ENCODE data around the gene TMEM109.
A peak's percentile ranks its signal among the peaks of the same experiment; 100 is the strongest.
"Not testable (repeated sequence)": the region's sequence is repeated elsewhere in the genome, so short reads cannot be mapped to it uniquely, and the experiment has no call there.

Gene TMEM109

DNA sequence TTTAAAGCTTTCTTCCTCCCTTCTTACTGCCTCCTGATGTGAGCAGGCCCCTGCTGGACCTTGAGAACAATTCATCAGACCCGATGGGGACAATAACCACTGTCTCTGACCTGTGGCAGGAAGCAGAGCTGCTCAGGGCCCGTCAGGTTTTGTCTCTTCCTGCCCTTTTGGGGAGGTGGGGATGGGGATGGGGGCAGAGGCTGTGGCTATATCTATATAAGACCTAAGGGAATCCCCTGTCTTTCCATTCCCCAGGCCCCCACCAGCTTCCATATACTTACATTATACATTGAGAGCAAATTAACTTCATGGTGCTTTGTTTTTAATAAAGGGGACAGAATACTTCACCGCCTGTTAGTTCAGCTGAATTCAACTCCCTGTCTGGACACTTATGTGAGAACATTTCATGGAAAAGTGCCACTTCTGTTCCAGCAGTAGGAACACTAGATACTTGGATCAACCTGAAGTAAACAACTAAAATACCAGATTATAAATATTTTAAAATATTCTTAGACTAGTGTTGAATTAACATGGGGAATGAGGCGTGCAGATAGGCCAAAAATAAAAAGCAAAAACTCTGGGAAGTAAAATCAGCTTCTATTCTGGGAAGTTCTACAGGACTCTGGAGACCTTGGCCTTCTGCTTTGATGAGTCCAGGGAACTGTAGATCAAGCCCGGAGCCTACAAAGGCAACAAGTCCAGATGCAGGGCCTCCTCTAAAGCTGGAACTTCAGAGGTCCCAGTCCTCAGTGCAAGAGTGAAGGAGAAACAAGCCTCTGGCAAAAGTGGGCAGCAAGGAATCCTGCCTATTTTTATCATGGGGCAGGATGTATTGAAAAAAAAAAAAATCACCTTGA is 35.5 kb upstream of the TMEM109 start:
- DNase-seq, result no peak

DNA sequence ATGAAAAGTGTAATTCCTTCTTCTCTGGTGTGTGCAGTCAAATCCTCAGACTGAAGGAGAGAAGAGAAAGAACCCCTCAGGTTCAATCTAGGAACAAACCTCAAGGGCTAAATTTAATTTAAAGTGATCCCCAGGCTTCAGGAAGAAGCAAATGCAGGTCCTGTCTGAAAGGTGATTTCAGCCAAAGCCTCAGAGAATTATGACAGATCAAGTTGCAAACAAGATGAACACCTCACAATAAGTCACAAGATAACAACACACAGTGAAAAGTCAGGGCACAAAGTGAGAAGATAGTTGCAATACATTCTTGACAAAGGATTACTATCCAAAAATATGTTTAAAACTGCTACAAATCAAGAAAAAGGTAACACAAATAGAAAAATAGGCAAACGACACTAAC is 34.9 kb upstream of the TMEM109 start:
- DNase-seq, result no peak

DNA sequence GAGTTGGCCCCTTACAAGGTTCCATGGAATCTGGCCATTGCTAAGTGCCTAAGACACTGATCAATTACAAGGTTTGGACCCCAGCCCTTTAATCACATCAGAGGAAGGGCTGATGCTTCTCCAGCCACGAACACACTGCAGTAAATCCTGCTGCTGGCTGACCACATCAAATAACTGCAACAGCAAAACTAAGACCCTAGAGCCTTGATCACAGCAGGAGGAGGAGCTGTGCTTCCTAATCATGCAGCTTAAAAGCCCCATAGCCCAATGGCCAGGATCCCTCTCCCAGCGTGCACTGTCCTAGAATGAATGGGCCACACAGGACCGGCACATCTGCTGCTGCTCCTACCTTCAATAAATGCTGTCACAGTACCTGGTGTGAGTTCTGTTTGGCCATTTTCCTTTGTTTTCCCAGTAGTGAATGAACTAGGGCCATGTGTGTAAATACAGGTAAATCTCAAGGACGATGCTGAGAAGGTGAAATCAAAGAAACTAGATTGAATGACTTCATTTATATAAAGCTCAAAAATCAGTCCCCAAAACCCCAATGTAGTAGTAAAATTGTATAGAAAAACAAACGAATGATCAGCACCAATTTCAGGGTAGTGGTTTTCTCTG is 33.9 kb upstream of the TMEM109 start:
- DNase-seq, result no peak

DNA sequence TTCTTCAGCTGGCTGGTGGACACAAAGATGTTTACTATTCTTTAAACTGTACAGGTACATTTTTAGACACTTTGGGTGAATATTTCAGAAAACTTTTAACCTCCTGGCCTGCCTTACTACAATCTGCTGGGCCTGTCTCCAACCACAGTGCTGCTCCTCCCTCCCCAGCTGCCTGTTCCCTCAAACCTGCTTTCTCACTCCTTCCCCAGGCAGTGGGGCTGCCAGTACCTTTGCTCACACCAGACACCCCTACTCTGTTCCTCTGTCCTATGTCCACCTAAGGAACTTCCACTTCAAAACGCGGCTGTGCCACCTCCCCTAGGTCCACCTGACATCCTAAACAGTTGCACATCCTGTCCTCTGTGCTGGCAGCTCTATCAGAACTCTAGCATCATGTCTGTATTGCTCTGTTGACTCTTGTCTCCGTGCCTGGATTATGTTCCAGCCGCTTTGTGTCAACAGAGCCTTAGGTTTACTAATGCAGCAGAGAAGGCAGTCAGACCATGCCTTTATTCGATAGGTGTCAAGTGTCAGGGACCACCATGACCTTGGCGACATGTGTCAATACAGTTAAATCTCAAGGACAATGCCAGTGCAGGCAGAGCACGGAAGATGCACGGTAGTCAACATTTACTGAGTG is 33.2 kb upstream of the TMEM109 start:
- DNase-seq, result no peak

DNA sequence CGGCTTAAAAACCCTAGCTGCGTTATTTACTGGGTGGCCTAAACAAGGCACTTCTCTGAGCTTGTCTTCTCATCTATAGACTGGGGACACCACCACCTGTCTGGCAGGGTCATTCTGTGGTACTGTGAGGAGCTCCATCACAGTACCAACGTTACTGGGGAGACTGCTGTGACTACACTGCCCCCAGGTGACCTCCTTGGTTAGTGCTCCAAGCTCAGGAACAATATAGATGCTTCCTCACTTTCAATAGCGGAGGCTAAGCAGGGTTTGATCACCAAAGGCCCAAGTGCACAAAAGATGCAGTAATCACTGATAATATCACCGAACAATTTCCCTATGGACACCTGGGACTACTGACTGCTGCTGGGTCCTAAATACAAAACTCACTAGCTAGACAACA is 26.4 kb upstream of the TMEM109 start:
- DNase-seq, result peak; percentile 18

DNA sequence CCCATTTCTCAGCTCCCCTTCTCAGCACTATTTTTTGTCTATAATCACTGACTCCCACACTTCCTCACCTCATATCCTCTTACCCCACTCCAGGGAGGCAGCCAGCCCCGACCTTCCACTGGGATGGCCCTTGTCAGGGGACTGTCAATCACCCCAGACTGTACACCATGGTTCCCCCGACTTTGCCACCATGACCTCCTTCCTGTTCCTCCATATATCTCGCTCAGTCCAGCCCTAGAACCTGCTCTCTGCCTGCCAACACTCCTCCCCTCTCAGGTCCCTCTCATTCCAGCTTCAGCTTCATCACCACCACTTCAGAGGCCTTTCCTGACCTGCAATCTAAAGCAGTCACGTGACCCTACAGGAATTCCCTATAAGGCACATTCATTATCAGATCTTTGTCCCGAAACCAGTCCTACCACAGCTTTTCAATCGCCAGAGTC is 24.1 kb upstream of the TMEM109 start:
- DNase-seq, result no peak

DNA sequence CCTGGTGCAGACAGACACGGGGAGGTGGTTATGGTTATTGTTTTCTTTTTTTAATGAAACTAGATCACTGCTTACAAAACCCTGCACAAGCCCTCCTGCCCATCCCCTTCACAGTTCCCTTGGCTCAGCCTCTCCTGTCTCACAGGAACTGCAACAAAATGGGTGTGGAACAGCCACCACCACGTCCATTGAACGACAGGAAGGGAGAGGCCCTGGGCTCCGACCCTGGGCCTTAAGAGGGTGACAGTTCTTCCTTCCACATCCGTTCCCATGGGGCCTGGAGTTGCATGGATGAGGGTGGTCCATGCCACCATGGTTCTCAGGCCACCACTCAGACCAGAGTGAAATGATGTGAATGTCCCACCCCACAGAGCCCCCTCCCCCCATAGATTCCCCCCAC is 23.3 kb upstream of the TMEM109 start:
- DNase-seq, result no peak

DNA sequence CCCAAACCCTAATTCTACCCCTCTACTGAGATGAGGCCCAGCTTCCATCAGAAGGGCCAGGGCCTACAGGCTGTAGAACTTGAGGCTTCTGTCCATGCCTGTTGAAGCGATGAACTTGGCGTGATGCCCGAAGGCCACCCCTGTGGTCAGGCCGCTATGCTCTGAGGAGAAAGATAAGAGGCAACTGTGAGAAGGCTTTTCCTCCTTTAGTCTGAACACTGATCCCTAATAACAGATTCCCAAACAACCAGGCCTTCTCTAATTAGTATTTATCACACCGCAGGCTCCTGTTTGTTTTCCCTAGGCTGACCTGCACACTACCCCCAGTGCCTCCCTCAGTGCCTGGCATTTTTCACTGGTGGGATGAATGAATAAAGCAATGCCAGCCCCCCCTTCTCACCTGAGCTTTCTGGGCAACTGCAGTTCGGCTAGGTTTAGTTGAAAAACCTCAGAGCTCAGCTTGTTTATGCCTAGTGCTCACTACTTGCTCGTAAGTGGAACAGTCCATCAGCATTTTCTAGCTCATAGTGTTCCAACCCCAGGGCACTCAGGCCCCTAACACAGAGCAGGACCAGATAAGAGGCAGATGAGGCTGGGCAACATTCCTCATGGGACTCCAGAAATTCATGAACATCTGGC is 22.7 kb upstream of the TMEM109 start:
- DNase-seq, result no peak

DNA sequence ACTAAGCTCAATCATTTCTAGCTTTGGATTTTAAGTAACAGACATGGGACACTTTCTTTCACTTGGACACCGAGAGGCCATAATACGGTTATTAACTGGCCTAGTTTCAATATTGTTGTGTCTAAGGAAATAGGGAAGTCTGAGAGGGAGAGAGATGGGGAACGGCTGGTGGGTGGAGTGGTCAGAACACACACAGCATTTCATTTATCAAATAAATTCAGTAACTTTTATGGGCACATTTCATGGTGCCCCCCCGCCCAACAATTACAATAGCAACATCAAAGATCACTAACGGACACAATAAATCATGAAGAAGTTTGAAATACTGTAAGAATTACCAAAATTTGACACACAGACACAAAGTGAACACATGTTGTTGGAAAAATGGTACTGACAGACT is 18.3 kb upstream of the TMEM109 start:
- DNase-seq, result no peak

DNA sequence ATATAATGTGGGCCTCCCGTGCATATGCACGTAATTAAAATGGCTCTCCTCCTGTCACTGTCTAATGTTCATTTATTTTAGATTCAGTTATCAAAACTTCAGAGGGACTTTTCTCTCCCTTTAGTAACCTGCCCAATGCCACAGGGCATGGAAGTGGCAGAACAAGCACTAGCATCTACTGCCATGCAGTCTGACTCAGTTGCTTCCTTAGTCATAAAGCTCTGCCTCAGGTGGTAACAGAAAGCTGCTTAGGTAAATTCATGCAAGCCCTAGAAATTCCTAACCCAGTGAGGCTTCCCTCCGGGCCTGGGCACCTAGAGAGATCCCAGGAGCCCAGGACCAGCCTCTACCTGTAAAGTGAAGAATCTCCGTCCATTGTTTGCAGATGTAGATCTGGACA is 16.5 kb upstream of the TMEM109 start:
- no peak for DNase-seq

DNA sequence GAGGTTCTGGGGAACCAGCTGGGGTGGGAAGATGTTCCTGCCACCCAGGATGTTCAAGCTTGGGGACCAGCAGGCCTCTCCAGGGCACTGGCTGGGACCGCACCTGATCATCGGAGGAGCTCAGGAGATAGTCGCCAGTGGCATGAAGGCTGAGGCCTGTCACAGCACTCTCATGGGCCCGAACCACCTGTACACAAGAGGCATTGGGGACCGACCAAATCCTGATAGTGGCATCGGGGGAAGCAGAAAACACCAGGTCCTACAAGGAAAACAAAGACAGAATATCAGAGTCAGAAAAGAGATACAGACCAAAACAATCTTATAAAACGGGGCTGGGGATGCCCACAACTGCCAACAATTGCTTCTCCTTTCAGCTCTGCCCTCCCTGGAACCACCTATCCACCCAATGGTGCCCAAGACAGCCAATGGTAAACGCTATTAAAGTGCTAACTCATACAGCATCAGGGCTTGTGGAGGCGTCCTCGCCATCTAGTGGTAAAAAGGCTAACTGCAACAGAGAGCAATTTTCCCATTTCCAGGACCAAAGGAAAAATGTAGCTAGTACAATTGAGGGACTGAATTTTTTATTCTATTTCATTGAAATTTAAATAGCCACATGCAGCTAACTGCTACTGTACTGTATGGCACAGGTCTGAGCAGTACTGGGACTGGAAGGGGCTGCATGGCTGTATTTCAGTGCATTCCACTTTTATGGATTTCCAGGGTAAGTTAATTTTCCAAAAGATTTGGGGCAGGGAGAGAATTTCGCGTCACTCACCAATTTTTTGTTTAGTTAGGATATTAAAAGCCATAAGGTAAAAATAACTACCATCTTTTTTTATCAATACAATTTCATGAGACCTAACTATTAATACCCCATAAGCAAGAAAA is 14.7 kb upstream of the TMEM109 start:
- peak; percentile 34 for DNase-seq

DNA sequence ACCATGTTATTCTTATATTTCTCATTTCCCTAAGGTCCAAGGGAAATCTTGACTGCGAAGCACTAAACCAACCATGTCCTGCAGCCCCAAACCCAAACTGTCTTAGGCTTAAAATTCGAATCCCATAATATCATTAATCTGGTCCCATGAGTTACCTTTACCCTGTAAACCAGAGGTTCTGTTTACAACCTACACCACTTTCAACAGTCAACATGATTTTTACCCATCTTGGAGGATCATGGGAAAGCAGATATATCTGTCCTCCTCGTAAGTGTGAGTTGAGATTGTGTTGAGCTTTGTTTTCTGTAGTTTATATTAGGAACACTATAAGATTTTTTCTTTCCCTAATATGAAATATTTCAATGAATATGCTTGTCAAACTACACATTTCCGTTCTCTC is 14.0 kb upstream of the TMEM109 start:
- DNase-seq, result no peak

DNA sequence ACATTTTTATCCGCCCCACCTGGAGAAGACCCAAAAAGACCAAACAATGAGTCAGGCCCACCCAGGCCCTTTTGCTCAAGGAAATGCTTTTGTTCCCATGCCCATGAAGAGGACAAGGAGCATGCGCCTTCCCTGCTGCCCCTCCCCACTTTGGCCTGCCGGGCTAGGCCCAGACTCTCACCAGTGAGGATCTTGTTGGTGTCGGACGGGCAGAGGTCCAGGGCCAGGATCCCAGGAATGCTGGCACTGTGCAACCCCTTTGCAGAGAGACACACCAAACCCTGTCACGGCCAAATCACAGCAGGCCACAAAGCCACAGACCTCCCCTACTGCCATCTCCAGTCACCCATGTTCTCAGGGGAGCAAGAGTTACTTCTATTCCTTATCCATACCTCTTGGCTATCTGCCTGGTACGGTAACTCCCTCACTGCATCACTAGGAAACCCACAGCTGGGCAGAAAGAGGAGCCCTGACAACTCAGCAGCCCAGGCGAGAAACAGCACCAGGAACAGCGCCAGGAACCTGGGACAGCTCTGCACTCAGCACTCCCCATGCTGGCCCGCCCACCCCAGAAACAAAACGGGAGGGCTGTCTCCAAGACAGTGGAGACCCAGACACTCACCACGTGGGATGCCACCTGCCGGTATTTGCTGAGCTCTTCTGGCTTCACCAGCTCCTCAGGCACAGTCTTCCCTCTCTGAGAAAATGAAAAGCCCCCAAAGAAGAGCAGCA is 13.1 kb upstream of the TMEM109 start:
- no peak for DNase-seq

DNA sequence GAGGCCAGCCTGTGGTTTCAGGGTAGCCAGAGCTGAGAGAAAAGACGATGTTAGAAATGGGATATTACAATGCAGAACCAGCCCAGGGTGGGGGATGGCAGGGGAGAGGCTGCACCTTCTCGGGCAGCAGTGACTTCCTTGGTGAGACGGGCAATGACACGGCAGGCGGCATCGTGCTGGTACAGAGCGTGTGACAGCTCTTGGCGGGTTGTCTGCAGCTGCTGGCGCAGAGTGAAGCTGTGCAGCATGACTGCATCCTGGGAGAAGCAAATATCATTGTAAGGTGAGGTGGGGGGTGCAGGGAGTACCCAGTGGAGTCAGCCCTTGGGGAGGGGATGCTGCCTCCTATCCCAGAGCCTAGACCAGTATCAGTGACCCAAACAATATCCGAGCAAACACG is 11.3 kb upstream of the TMEM109 start:
- no peak for DNase-seq

DNA sequence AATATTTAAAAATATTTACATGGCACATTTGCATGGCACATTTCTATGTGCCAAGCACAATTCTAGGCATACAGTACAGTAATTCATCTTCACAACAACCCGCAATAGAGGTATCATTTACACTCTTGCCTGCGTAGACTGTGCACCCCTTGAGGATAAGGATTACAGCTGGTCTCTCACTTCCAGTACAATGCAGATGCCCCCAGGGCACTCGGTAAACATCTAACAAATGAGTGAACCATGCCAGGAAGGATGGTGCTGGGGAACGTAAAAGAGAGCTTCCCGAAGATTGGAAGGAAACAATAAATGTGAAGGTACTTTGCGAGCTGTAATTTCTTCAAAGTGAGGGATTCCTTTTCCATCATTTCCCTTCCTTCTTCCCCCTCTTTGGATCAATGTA is 8.9 kb upstream of the TMEM109 start:
- DNase-seq, result no peak

DNA sequence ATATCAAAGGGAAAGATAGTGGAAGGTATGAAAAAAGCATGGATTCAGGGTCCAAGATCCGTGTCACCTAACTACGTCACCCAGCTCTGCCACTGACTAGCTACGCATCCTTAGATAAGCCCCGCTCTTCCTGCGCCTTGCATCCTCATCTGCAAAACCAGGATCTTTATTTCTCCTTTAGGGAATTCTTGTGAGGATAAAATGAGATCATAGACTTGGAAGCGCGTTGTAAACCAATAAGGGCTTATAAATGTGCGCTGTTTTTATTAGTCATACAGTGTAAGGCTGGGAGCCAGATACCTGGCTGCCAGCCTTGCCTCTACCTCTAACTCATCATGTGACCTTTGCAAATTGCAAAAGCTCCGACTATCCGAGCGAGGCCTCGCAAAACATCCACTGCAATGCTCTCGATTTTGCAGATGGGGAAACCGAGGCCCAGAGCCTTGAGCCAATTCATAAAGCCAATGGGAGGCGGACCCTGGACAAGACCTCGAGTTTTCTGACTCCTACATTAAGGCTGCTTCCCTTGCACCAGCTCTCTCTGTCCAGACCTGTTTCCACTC is 8.3 kb upstream of the TMEM109 start:
- no peak for DNase-seq

DNA sequence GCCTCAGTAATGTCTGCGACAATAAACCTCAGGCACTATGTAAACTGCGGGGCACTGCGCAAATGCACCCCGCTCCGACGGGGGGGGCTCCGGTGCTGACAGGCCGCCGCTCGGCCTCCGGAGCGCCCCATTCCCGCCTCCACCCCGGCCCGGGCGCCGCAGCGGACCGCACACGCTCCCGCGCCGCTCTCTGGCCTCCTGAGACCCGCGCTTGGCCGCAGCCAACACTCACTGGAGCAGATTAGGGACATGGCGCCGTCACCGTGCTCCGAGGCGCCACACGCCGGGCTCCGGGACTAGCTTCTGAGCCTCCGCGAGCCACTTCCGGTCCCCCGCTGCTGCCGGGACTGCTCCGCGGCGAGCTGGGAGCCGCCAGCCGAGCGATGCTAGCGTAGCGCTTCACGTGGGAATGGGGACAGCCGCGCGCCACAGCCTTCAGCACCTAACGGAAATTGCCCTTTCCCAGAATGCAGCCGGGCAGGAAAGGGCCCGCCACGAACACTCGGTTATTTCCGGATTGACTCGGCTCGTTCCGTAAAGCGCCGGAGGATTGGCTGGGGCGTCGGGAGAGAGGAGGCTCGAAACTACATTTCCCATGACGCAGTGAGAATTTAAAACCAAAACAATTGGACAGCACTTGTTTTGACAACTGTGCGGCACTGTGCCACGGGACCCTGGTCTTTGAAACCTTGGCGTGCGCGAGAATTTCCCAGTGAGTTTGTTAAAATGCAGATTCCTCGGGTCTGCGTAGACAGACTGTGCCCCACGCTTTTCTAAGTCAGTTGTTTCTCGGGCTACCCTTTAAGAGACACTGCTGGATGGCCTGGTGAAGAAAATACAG is 7.6 kb upstream of the TMEM109 start, which contains the start of gene PRPF19:
TSS of gene PRPF19 (minus strand) at position 454 of the 841 bp plus-strand sequence. CDS start at position 251, 203 bp downstream.
- peak; percentile 98 for DNase-seq

DNA sequence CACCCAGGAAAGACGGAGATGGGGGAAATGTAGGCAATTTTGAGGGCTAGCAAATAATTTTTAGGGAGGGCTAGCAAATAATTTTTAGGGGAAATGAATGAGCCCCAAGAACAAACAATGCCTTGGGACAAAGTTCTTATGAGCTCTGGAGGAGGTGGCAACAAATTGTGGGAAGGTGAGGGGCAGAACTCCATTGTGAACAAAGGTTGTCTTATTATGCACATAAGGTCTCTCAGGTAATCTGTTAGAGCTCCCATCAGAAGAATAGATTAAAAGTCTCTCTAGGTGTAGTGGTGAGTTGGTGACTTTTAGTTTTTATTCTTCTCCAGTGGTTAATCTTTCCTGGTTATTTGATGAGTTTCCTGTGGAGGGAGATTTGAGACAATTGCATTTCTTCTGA is 5.2 kb upstream of the TMEM109 start:
- no peak for DNase-seq

DNA sequence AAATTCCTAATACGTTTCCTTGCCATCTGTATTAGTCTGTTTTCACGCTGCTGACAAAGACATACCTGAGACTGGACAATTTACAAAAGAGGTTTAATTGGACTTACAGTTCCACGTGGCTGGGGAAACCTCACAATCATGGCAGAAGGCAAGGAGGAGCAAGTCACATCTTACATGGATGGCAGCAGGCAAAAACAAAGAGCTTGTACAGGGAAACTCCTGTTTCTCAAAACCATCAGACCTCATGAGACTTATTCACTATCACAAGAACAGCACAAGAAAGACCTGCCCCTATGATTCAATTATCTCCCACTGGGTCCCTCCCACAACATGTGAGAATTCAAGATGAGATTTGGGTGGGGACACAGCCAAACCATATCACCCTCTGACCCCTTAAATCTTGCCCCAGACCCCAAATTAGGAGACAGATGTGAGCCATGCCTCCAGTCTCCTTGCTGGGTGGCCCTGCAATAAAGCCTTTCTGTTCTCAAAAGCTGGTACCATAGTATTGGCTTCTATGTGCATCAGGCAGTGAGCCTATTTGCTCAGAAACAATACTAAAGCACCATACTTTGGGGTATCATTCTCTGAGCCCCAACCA is 4.2 kb upstream of the TMEM109 start:
- not testable (repeated sequence) for DNase-seq

DNA sequence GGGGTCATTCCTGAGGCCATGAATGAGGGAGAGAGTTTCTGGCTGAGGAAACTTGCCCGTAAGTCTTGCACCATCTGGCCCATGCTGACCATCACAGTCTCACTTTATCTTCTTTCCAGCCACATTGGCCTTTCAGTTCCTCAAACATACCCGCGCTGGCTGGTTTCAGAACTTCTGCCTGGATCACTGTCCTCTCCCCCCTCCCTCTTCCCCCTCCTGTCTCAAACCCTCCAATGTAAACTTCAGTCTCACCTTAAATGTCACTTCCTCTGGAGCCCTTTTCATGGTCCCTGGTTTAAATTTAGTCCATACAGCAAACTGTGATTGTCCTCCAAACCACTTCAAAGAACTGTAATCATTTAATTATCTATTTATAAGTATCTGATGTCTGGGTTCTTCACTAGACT is 3.7 kb upstream of the TMEM109 start:
- DNase-seq, result no peak

All from stimulated activated CD4-positive, alpha-beta T cell treated with anti-CD3 and anti-CD28 coated beads, Interleukin-1b, Interleukin-23, amount 100 ng/mL, for 48 hours (primary cell).